ENCODE data around the gene POLD1. TPM values are rescaled to one million over a fixed set of nuclear protein-coding genes. Genes with fewer than 3 reads are reported as not detected.

POLD1 gene
- total and polyA plus RNA-seq, 3 donors from 2014 or later = 30.7 to 51.7 (median 42.2) TPM

DNA sequence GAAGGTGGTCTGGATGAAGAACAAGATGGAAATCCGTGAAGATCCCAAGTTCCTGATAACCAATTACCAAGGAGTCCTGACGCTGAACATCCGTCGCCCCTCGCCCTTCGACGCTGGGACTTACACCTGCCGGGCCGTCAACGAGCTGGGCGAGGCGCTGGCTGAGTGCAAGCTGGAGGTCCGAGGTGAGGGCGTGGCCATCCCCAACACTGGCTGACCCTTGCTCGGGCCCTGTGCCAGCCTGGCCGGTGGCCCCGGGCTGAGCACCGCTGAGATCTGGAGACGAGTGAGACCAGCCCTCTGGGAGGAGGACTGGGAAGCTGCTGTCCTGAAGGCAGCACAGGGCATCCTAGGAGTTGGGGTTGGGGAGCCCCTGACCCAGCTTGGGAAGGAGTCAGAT, 80.2 kb downstream of the POLD1 start:
- no peak for DNase-seq
- Histone ChIP-seq H3K4me3 (no peak overlapping the region), H3K4me1 (no peaks in the 10 kb centered on the region), H3K27ac (no peak overlapping the region), H3K36me3 (ENCODE audit: low read depth, missing control alignments) (no peaks in the 10 kb centered on the region), H3K9me3 (no peaks in the 10 kb centered on the region), H3K27me3 (no peaks in the 10 kb centered on the region)
- WGBS, 2 donors = 82 to 86% methylated on average over 19 of the region's 19 CpGs
- TF ChIP-seq POLR2A (IDR thresholded peaks at IDR 0.05) = no peak
- no peak for TF ChIP-seq CTCF (IDR thresholded peaks at IDR 0.05)
- intact Hi-C loops (cut with DNase I; ENCODE audit: low total_unique reads) = loop anchor here (5.0 kb wide), 1 partner anchor 97 kb away; the partner anchor contains the start of gene NAPSA

DNA sequence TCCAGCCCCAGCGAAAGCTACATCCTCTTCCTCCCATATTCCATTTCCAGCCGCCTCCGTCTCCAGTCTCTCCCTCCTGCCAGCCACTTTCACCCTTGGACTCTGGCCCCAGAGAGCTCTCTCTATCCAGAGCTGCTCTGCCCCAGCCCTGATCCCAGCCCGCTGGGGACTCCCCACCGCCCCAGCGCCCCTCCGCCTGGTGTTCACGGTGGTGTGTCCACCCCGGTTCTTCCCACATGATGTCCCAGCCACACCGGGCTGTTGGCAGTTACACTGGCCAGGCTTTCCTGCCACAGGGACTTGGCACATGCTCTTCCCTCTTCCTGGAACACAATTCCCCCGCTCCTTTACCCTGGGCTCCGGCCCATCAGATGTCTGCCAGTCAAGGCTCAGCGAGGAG, 80.9 kb downstream of the POLD1 start:
- Histone ChIP-seq H3K4me3 (no peak overlapping the region), H3K4me1 (no peaks in the 10 kb centered on the region), H3K27ac (no peak overlapping the region), H3K9me3 (no peaks in the 10 kb centered on the region), H3K27me3 (no peaks in the 10 kb centered on the region), H3K36me3 (ENCODE audit: low read depth, missing control alignments) (no peaks in the 10 kb centered on the region)
- WGBS, 2 donors = 84 to 95% methylated on average over 13 of the region's 13 CpGs
- intact Hi-C loops (cut with DNase I; ENCODE audit: low total_unique reads) = loop anchor here (5.0 kb wide), 1 partner anchor 98 kb away; the partner anchor contains the start of gene NAPSA
- TF ChIP-seq CTCF (IDR thresholded peaks at IDR 0.05) (no peak), POLR2A (IDR thresholded peaks at IDR 0.05) (no peak)
- DNase-seq = no peak

- H3K27ac ChIP-seq = no peak overlapping the region
- intact Hi-C loops (cut with DNase I; ENCODE audit: low total_unique reads) = no loop called here
- no peak for DNase-seq
- 75 to 83% methylated on average over 21 to 29 of the region's 29 CpGs for WGBS, 2 donors
- no peaks in the 10 kb centered on the region for H3K36me3 ChIP-seq (ENCODE audit: low read depth, missing control alignments)
- H3K27me3 ChIP-seq = no peaks in the 10 kb centered on the region
- H3K4me1 ChIP-seq = no peaks in the 10 kb centered on the region
- H3K9me3 ChIP-seq = no peaks in the 10 kb centered on the region
- no peak for TF ChIP-seq POLR2A (IDR thresholded peaks at IDR 0.05)
- no peak for TF ChIP-seq CTCF (IDR thresholded peaks at IDR 0.05)
- no peak overlapping the region for H3K4me3 ChIP-seq
These were observed 82.0 kb downstream of the POLD1 start for GRCh38 chr19:50465986-50466705.

DNA sequence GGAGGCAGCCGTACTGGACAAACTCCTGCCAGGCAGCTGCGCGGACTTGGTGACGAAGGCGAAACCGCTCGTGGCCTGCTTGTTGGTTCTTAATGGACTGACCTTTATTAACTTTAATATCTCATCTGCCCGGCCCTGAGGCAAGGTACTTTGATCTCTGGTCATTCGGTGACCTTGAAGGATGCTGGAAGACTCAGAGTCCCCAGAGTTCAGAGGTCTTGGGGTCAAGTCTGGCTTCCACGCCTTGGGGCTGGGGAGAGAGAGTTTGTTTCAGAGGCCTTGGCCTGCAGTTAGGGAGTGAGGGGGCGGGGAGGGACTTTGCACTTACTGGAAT, 82.5 kb downstream of the POLD1 start:
- TF ChIP-seq POLR2A (IDR thresholded peaks at IDR 0.05) = no peak
- no peak for TF ChIP-seq CTCF (IDR thresholded peaks at IDR 0.05)
- H3K4me3 ChIP-seq = no peak overlapping the region
- H3K27ac ChIP-seq = no peak overlapping the region
- H3K27me3 ChIP-seq = no peaks in the 10 kb centered on the region
- no peaks in the 10 kb centered on the region for H3K36me3 ChIP-seq (ENCODE audit: low read depth, missing control alignments)
- no peaks in the 10 kb centered on the region for H3K9me3 ChIP-seq
- no peaks in the 10 kb centered on the region for H3K4me1 ChIP-seq
- intact Hi-C loops (cut with DNase I; ENCODE audit: low total_unique reads) = no loop called here
- WGBS, 2 donors = 87 to 91% methylated on average over 11 of the region's 11 CpGs
- no peak for DNase-seq

GRCh38 chr19:50467566-50467965, 83.4 kb downstream of the POLD1 start:
- Histone ChIP-seq H3K4me3 (no peak overlapping the region), H3K9me3 (no peaks in the 10 kb centered on the region), H3K27me3 (no peaks in the 10 kb centered on the region), H3K4me1 (no peaks in the 10 kb centered on the region), H3K27ac (no peak overlapping the region), H3K36me3 (ENCODE audit: low read depth, missing control alignments) (no peaks in the 10 kb centered on the region)
- DNase-seq = no peak
- TF ChIP-seq POLR2A (IDR thresholded peaks at IDR 0.05) = no peak
- TF ChIP-seq CTCF (IDR thresholded peaks at IDR 0.05) = no peak
- WGBS, 2 donors = 86 to 88% methylated on average over 18 of the region's 18 CpGs
- intact Hi-C loops (cut with DNase I; ENCODE audit: low total_unique reads) = no loop called here
